H1 (cell line): ENCODE measurements around the gene UBR7. TPM values are rescaled to one million over a fixed set of nuclear protein-coding genes. Genes with fewer than 3 reads are reported as not detected.

Experiments used
- CTCF ChIA-PET: fragments of 300-600 bp; sonication (Branson Sonifier 250); formaldehyde crosslinking; loops from one replicate; lab custom pipeline; 2021; ENCODE audit not compliant: partially characterized antibody; lab: Charles Lee
- POLR2A ChIA-PET: fragments of 300-600 bp; sonication (Branson Sonifier 250); formaldehyde crosslinking; loops from one replicate; lab custom pipeline; 2021; ENCODE audit warnings: inconsistent platforms; ENCODE audit not compliant: partially characterized antibody; lab: Charles Lee
- DNase-seq, 2 experiments: peaks; one replicate each; pipeline versions ENCODE4 v3.0.0 to v3.0.0-alpha.2; 2010 to 2022; ENCODE audit warnings: low spot score in 2 of 2, low read depth in 1 of 2, mixed read lengths in 1 of 2
- FAIRE-seq: peaks from 2 replicates; lab custom pipeline; 2011; peaks lifted over from hg19 to GRCh38; lab: Jason Lieb, UNC
- H2AFZ ChIP-seq: 2 replicates; pipeline ENCODE4 v1.8.1; 2012; ENCODE audit warnings: low read length, inconsistent platforms
- H2AK5ac ChIP-seq: 2 replicates; pipeline ENCODE4 v1.6.1; 2013; ENCODE audit warnings: low read depth, low read length
- H2BK120ac ChIP-seq: replicated peaks from 2 replicates; pipeline ENCODE3; 2013; ENCODE audit warnings: low read depth, low read length, inconsistent platforms
- H2BK12ac ChIP-seq: 2 replicates; pipeline ENCODE4 v1.6.1; 2013; ENCODE audit warnings: low read depth, low read length
- H2BK15ac ChIP-seq: 2 replicates; pipeline ENCODE4 v1.6.1; 2013; ENCODE audit warnings: low read length
- H2BK20ac ChIP-seq: 2 replicates; pipeline ENCODE4 v1.6.1; 2013; ENCODE audit warnings: low read length
- H2BK5ac ChIP-seq: 2 replicates; pipeline ENCODE4 v1.6.1; 2013; ENCODE audit warnings: low read depth, low read length
- H3K14ac ChIP-seq: 2 replicates; pipeline ENCODE4 v1.6.1; 2013; ENCODE audit warnings: inconsistent platforms; ENCODE audit not compliant: insufficient read length
- H3K18ac ChIP-seq: 2 replicates; pipeline ENCODE4 v1.6.1; 2013; ENCODE audit warnings: low read length; ENCODE audit errors: extremely low read depth
- H3K23ac ChIP-seq: 2 replicates; pipeline ENCODE4 v1.6.1; 2013; ENCODE audit warnings: inconsistent platforms; ENCODE audit not compliant: insufficient read length
- H3K23me2 ChIP-seq: 2 replicates; pipeline ENCODE4 v1.6.1; 2013; ENCODE audit warnings: low read depth, low read length
- H3K27ac ChIP-seq: 2 replicates; pipeline ENCODE4 v1.6.1; 2011; ENCODE audit warnings: low read depth, low read length, inconsistent platforms
- H3K27me3 ChIP-seq, 4 experiments: replicated peaks in 1 of 4; 1 replicate in 1 of 4; 2 replicates in 3 of 4; pipeline versions ENCODE4 v1.6.1 to v1.8.1; 2011 to 2013; ENCODE audit warnings: low read length in 3 of 4, mild to moderate bottlenecking in 3 of 4, inconsistent platforms in 2 of 4, mixed read lengths in 2 of 4, moderate library complexity in 1 of 4; ENCODE audit not compliant: control insufficient read depth in 3 of 4, insufficient read depth in 3 of 4; ENCODE audit errors: extremely low read depth in 1 of 4
- H3K36me3 ChIP-seq, 4 experiments: 2 replicates each; pipeline versions ENCODE4 v1.6.1 to v1.8.1; 2011 to 2013; ENCODE audit warnings: mild to moderate bottlenecking in 4 of 4, low read length in 3 of 4, moderate library complexity in 2 of 4, control low read depth in 1 of 4, inconsistent platforms in 1 of 4; ENCODE audit not compliant: insufficient read depth in 4 of 4, control insufficient read depth in 2 of 4
- H3K4ac ChIP-seq: replicated peaks from 2 replicates; pipeline ENCODE3; 2013; ENCODE audit warnings: low read length, low read depth, mixed read lengths, inconsistent platforms; ENCODE audit not compliant: insufficient read length
- H3K4me1 ChIP-seq, 4 experiments: replicated peaks in 1 of 4; 1 replicate in 1 of 4; 2 replicates in 3 of 4; pipeline versions ENCODE4 v1.6.1 to v1.8.1; 2011 to 2013; ENCODE audit warnings: low read length in 3 of 4, inconsistent platforms in 2 of 4, mixed read lengths in 1 of 4; ENCODE audit not compliant: insufficient read depth in 4 of 4, control insufficient read depth in 3 of 4
- H3K4me2 ChIP-seq, 2 experiments: 2 replicates each; pipeline versions ENCODE4 v1.6.1 to v1.8.1; 2011 to 2013; ENCODE audit warnings: low read depth in 2 of 2, low read length in 2 of 2, control low read depth in 1 of 2, inconsistent platforms in 1 of 2, mild to moderate bottlenecking in 1 of 2; ENCODE audit not compliant: insufficient read depth in 1 of 2
- H3K4me3 ChIP-seq, 4 experiments: fragments of 200-600, 300-600 bp in 1 of 4; sonication (generic), shearing (Covaris generic), sonication (Bioruptor Twin) in 1 of 4; 2 replicates each; pipeline versions ENCODE4 v1.5.1 to v1.8.1; 2011 to 2016; ENCODE audit warnings: low read length in 4 of 4, low read depth in 3 of 4, control low read depth in 2 of 4, inconsistent platforms in 2 of 4, mild to moderate bottlenecking in 2 of 4, mixed read lengths in 1 of 4, moderate library complexity in 1 of 4; ENCODE audit not compliant: insufficient read depth in 2 of 4; ENCODE audit errors: extremely low read depth in 1 of 4
- H3K56ac ChIP-seq: replicated peaks from 2 replicates; pipeline ENCODE3; 2013; ENCODE audit warnings: low read depth, mild to moderate bottlenecking, mixed read lengths, low read length, inconsistent platforms; ENCODE audit not compliant: insufficient read length
- H3K79me1 ChIP-seq: 2 replicates; pipeline ENCODE4 v1.6.1; 2013; ENCODE audit warnings: low read depth, low read length, control low read depth
- H3K79me2 ChIP-seq, 2 experiments: 2 replicates each; pipeline versions ENCODE4 v1.6.1 to v1.8.1; 2012 to 2013; ENCODE audit warnings: low read length in 2 of 2, mild to moderate bottlenecking in 2 of 2, inconsistent platforms in 1 of 2; ENCODE audit not compliant: insufficient read depth in 2 of 2, control insufficient read depth in 1 of 2
- H3K9ac ChIP-seq, 4 experiments: replicated peaks in 1 of 4; 1 replicate in 1 of 4; 2 replicates in 3 of 4; pipeline versions ENCODE4 v1.6.1 to v1.8.1; 2011 to 2013; ENCODE audit warnings: low read depth in 3 of 4, low read length in 3 of 4, control low read depth in 2 of 4, mild to moderate bottlenecking in 2 of 4, moderate library complexity in 2 of 4, inconsistent platforms in 1 of 4; ENCODE audit errors: extremely low read depth in 1 of 4
- H3K9me3 ChIP-seq, 2 experiments: 2 replicates each; pipeline versions ENCODE4 v1.6.1 to v1.8.1; 2012 to 2013; ENCODE audit warnings: mild to moderate bottlenecking in 2 of 2, moderate library complexity in 2 of 2, control low read depth in 1 of 2, inconsistent platforms in 1 of 2, low read depth in 1 of 2, low read length in 1 of 2, mixed read lengths in 1 of 2; ENCODE audit not compliant: insufficient read depth in 2 of 2
- H4K20me1 ChIP-seq, 2 experiments: replicated peaks in 1 of 2; 2 replicates each; pipeline versions ENCODE3 to v1.8.1; 2011 to 2013; ENCODE audit warnings: inconsistent platforms in 2 of 2, low read length in 2 of 2, mild to moderate bottlenecking in 1 of 2; ENCODE audit not compliant: insufficient read depth in 2 of 2, control insufficient read depth in 1 of 2
- H4K5ac ChIP-seq: 2 replicates; pipeline ENCODE4 v1.6.1; 2013; ENCODE audit warnings: low read length, low read depth, mixed read lengths, inconsistent platforms; ENCODE audit not compliant: insufficient read length
- H4K8ac ChIP-seq: 2 replicates; pipeline ENCODE4 v1.8.0; 2013; ENCODE audit warnings: mild to moderate bottlenecking, moderate library complexity, low read length, inconsistent platforms; ENCODE audit not compliant: insufficient read depth; ENCODE audit errors: extremely low read depth
- H4K91ac ChIP-seq: replicated peaks from 2 replicates; pipeline ENCODE3; 2013; ENCODE audit warnings: low read length, mixed read lengths, inconsistent platforms; ENCODE audit not compliant: insufficient read length
- CBX5 ChIP-seq: fragments of 300-800, 300-1000 bp; sonication (generic); IDR thresholded peaks from 2 replicates; pipeline ENCODE4 v1.7.1; 2016; ENCODE audit warnings: antibody characterized with exemption, low read length, low read depth
- CBX8 ChIP-seq: fragments of 300-800, 300-1000 bp; sonication (generic); IDR thresholded peaks from 2 replicates; pipeline ENCODE4 v1.7.1; 2016; ENCODE audit warnings: low read depth, low read length, borderline replicate concordance
- CHD1 ChIP-seq: IDR thresholded peaks from 2 replicates; pipeline ENCODE4 v1.6.1; 2012; ENCODE audit warnings: low read depth, low read length, improper control_type of control experiment
- CREB1 ChIP-seq: IDR thresholded peaks from 2 replicates; pipeline ENCODE4 v1.6.1; 2012; ENCODE audit warnings: inconsistent platforms
- EZH2 ChIP-seq: fragments of 200-600 bp; sonication (generic); IDR thresholded peaks from 2 replicates; pipeline ENCODE4 v1.7.1; 2012; ENCODE audit warnings: low read depth, mild to moderate bottlenecking, moderate library complexity, low read length, inconsistent platforms; ENCODE audit not compliant: severe bottlenecking
- GTF2F1 ChIP-seq: IDR thresholded peaks from 2 replicates; pipeline ENCODE4 v1.6.1; 2012; ENCODE audit warnings: low read depth, low read length, improper control_type of control experiment, borderline replicate concordance
- HDAC2 ChIP-seq, 2 experiments: fragments of 300-600 bp in 1 of 2; sonication (generic) in 1 of 2; IDR thresholded peaks; 2 replicates each; pipeline ENCODE4 v1.6.1; 2011 to 2012; ENCODE audit warnings: low read depth in 2 of 2, low read length in 2 of 2, mild to moderate bottlenecking in 2 of 2, moderate library complexity in 2 of 2, borderline replicate concordance in 1 of 2, inconsistent platforms in 1 of 2
- NRF1 ChIP-seq: IDR thresholded peaks from 2 replicates; pipeline ENCODE4 v1.6.1; 2011; ENCODE audit warnings: mild to moderate bottlenecking, low read depth, low read length, improper control_type of control experiment
- POU5F1 ChIP-seq: IDR thresholded peaks from 2 replicates; pipeline ENCODE4 v1.6.1; 2011; ENCODE audit warnings: low read depth, mild to moderate bottlenecking, low read length, moderate library complexity
- RAD21 ChIP-seq, 2 experiments: IDR thresholded peaks in 1 of 2; conservative IDR thresholded peaks in 1 of 2; 2 replicates each; pipeline ENCODE4 v1.6.1; 2011; ENCODE audit warnings: low read depth in 2 of 2, low read length in 2 of 2, improper control_type of control experiment in 1 of 2, inconsistent platforms in 1 of 2, mild to moderate bottlenecking in 1 of 2, moderate library complexity in 1 of 2
- RNF2 ChIP-seq: fragments of 200-900, 300-1000 bp; sonication (generic); IDR thresholded peaks from 2 replicates; pipeline ENCODE4 v1.7.1; 2016; ENCODE audit warnings: borderline replicate concordance, low read depth, mild to moderate bottlenecking, antibody characterized with exemption, low read length; ENCODE audit not compliant: poor library complexity, severe bottlenecking; ENCODE audit errors: missing control alignments
- SIRT6 ChIP-seq: IDR thresholded peaks from one replicate; pipeline ENCODE4 v1.7.1; 2012; ENCODE audit warnings: low read length, inconsistent platforms
- WGBS, 2 experiments: shearing (Covaris generic) in 1 of 2; methylation state at CpG; one replicate each; pipeline versions ENCODE4 v1.1.6 to v1.1.7; 2013 to 2015; ENCODE audit warnings: low lambda C conversion rate in 2 of 2, mixed read lengths in 2 of 2, inconsistent platforms in 1 of 2, low coverage in 1 of 2, missing lambda C conversion rate in 1 of 2; ENCODE audit not compliant: insufficient replicate concordance in 2 of 2, insufficient coverage in 1 of 2, insufficient read length in 1 of 2; ENCODE audit errors: extremely low coverage in 1 of 2, missing lambda C conversion rate in 1 of 2; 5-methylcytosine and 5-hydroxymethylcytosine counted together
- polyA plus RNA-seq, 7 experiments: library from polyadenylated mRNA; depleted of rRNA in 3 of 7; stranded (reverse) in 5 of 7; unstranded in 2 of 7; fragments of >200 nt in 5 of 7; fragments of 200-250 nt in 2 of 7; gene quantifications; 1 replicate in 5 of 7; 2 replicates in 1 of 7; 4 replicates in 1 of 7; pipeline versions ENCODE4 v1.2.1 to v1.2.3, GENCODE V29; 2011 to 2013; ENCODE audit warnings: missing spikeins in 2 of 7, mixed read lengths in 2 of 7
- total RNA-seq: library from RNA; stranded (reverse); fragmentation: NEBNext Ultra II Directional; extraction: Animal tissue kit (Norgen Biotek cat#: 25700); gene quantifications from 2 replicates; pipeline ENCODE4 v1.2.1, GENCODE V29; 2021

Gene UBR7
- total and polyA plus RNA-seq, 2 of the 8 experiments (the other 6 are each of a cell fraction or from before 2014, with no cell fraction given) = 20.1 to 28.4 TPM

DNA sequence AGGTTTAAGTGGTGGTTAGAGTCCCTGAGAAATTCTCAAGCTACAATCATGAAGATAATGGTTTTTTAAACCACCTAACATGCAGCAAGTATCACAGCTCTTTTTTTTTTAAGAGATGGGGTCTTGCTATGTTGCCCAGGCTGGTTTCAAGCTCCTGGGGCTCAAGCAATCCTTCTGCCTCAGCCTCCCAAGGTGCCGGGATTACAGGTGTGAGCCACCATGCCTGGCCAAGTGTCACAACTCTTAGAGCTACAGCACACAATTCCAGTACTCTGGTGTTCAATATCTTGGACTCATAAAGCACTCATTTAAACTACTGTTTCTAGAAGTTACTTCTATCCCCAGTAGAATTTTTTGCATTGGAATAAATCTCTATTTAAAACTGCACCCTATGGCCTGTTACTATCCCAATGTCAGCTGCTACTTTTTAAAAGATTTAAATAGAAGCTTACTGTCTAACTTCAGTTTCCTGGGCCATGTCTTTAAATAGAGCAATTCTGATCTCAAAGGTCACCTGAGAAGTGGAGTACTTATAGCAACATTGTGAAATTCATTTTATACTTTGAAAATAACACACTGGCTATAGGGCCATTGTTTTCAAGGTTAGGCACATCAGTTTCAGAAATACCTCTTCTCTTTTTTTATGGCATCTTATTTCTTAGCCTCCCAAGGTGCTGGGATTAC is 11.6 kb upstream of the UBR7 start:
- no peak overlapping the region for H3K4me3 ChIP-seq
- H4K8ac ChIP-seq = no peak overlapping the region
- no peaks in the 10 kb centered on the region for H3K36me3 ChIP-seq
- H3K9ac ChIP-seq = no peak overlapping the region
- no peaks in the 10 kb centered on the region for H3K23me2 ChIP-seq
- no peak overlapping the region for H2AK5ac ChIP-seq
- H2BK5ac ChIP-seq = no peak overlapping the region
- ChIA-PET POLR2A (interaction anchor here (0.8 to 1.1 kb wide), 3 partner anchors 10 to 11 kb away, joined by 3 to 4 read pairs (median 4); partner anchors contain the start of genes LYSET and MOAP1), CTCF (interaction anchor here (0.6 to 2.6 kb wide), 5 partner anchors 11 to 452 kb away, joined by 3 to 10 read pairs (median 3); partner anchors contain the start of genes GON7, MOAP1 and UBR7)
- no peaks in the 10 kb centered on the region for H3K27me3 ChIP-seq
- no peak overlapping the region for H3K27ac ChIP-seq
- no peak overlapping the region for H2AFZ ChIP-seq
- H3K18ac ChIP-seq = no peak overlapping the region
- no peak overlapping the region for H3K23ac ChIP-seq
- H3K14ac ChIP-seq = no peak overlapping the region
- no peaks in the 10 kb centered on the region for H4K20me1 ChIP-seq
- H4K91ac ChIP-seq = no peak overlapping the region
- H2BK12ac ChIP-seq = no peak overlapping the region
- DNase-seq = no peak
- H3K79me2 ChIP-seq = no peaks in the 10 kb centered on the region
- H2BK120ac ChIP-seq = no peak overlapping the region
- WGBS, 2 experiments = 100% methylated on average over 1 of the region's 1 CpG; no CpG with 5 or more reads in 1 of the 2 experiments
- no peaks in the 10 kb centered on the region for H3K79me1 ChIP-seq
- no peak overlapping the region for H3K4ac ChIP-seq
- no peaks in the 10 kb centered on the region for H3K9me3 ChIP-seq
- FAIRE-seq = no peak
- H2BK20ac ChIP-seq = no peak overlapping the region
- no peak overlapping the region for H2BK15ac ChIP-seq
- H4K5ac ChIP-seq = no peak overlapping the region
- no peaks in the 10 kb centered on the region for H3K4me1 ChIP-seq
- H3K56ac ChIP-seq = no peak overlapping the region
- no peak overlapping the region for H3K4me2 ChIP-seq
- TF ChIP-seq CREB1 (no peak), NRF1 (no peak), EZH2 (no peak), RAD21 (IDR thresholded peaks at IDR 0.05 in 1 of 2, conservative IDR thresholded peaks at IDR 0.05 in 1 of 2; ENCODE audit: low read depth in 2 of 2, low read length in 2 of 2) (no peak), RNF2 (no peak), HDAC2 (IDR thresholded peaks at IDR 0.05; ENCODE audit: borderline replicate concordance in 1 of 2, low read depth in 2 of 2, low read length in 2 of 2) (no peak), CHD1 (no peak), SIRT6 (no peak), POU5F1 (no peak), CBX8 (no peak), GTF2F1 (no peak), CBX5 (no peak)
